ELR (cell line): ENCODE data around the gene TESK2.
"Not testable (repeated sequence)": the region's sequence is repeated elsewhere in the genome, so short reads cannot be mapped to it uniquely, and the experiment has no call there.

Experiments used
- DNase-seq: peaks from one replicate; pipeline ENCODE4 v3.0.0-alpha.2; 2015; ENCODE audit warnings: low read depth

Gene TESK2

GRCh38 chr1:45490626-45491486 lies at the start of gene TESK2:
Gene TESK2, minus strand, starts transcription at chr1:45491163. Its CDS starts 33,378 bp downstream, at chr1:45457785.
- DNase-seq: peak; percentile 100

- DNase-seq: no peak
Observed at GRCh38 chr1:45536886-45537285, 45.9 kb upstream of the TESK2 start.

DNA sequence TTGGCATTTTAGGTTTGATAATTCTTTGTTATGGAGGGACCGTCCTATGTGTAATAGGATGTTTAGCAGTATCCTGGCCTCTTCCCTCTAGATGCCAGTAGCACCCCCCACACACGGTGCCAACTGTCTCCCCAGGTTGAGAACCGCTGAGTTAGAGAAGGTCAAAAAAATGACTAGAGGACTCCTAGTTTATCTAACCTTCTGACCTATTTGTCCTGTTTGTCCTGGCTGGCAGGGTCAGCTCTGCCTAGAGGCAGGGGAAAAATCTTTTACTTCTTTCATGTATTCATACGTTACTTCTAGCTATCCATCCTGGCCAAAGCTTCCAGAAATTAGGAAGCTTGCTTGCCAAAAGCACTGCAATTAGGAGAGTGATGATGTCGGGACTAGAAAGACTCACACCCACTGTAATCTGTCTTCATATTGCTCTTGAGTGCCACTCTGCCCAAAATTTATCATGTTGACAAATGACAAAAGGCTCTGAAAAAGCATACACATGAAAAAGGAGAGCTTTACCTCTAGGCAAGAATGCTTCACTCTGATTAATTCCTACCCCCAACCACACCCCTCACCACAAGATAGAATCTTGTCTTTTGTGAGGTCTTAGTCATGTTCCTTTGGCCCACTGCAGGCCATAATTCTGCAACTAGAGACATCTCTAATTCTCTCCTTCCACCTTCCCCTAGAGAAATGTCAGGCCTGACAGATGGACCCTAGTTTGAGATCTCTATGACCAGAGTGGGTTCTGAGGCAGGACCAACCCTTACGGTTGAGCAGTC lies 45.2 kb upstream of the TESK2 start:
- no peak for DNase-seq

GRCh38 chr1:45531873-45532272 lies 40.9 kb upstream of the TESK2 start:
- DNase-seq: no peak

- DNase-seq: no peak
Observed at GRCh38 chr1:45530632-45531135, 39.7 kb upstream of the TESK2 start.

GRCh38 chr1:45526135-45526644 lies 35.2 kb upstream of the TESK2 start:
- DNase-seq: no peak

GRCh38 chr1:45523975-45524374 lies 33.0 kb upstream of the TESK2 start:
- not testable (repeated sequence) for DNase-seq

GRCh38 chr1:45523516-45523915 lies 32.6 kb upstream of the TESK2 start:
- not testable (repeated sequence) for DNase-seq

DNA sequence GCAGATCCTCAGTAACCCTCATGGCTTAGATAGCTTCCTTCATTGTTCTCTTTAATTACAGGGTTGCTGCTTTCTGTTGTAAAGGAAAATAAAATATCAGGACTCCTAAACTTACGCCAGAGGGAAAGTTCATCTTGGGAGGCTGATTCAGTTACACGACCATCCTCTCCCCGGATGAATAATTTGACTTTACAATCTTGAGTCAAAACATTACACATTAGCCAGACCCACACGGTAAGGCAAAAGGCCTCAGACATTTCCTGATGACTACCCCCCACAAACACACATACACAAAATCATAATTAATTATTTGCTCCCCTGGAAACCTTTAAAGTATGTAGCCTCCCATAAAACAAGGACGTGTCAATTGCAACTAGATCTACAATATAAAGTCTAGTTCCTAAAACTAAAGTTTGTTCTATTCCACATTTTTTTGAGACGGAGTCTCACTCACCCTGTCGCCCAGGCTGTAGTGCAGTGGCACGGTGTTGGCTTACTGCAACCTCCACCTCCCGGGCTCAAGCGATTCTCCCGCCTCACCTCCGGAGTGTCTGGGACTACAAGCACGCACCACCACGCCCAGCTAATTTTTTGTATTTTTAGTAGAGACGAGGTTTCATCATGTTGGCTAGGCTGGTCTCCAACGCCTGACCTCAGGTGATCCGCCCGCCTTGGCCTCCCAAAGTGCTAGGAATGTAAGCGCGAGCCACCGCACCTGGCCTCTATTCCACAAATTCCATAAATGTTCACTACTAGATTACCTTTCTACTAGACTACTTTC lies 31.6 kb upstream of the TESK2 start:
- peak; percentile 81 for DNase-seq

GRCh38 chr1:45521413-45522323 lies 30.7 kb upstream of the TESK2 start, which contains the start of gene PRDX1:
Gene PRDX1, minus strand, starts transcription at chr1:45521884. Its CDS starts 2,841 bp downstream, at chr1:45519043.
- DNase-seq: peak; percentile 96

GRCh38 chr1:45519774-45520173 lies 28.8 kb upstream of the TESK2 start:
- DNase-seq: not testable (repeated sequence)

- DNase-seq: no peak
Observed at GRCh38 chr1:45518910-45519309, 27.9 kb upstream of the TESK2 start.

GRCh38 chr1:45518366-45518765 lies 27.4 kb upstream of the TESK2 start:
- not testable (repeated sequence) for DNase-seq

DNA sequence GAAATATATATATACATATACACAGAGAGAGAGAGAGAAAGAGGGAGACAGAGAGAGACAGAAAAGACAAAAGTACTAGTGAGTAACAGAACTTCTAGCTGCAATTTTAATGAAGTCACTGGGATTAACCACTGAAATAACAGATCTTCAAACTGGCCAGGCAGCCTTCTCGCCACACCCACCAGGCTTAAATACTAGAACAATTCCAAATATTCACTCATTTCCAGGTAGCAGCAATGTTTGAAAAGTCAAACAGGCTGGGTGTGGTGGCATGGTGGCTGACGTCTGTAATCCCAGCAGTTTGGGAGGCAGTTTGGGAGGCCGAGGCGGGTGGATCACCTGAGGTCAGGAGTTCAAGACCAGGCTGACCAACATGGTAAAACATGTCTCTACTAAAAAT lies 25.5 kb upstream of the TESK2 start:
- no peak for DNase-seq

GRCh38 chr1:45516036-45516435 lies 25.1 kb upstream of the TESK2 start:
- DNase-seq: no peak

GRCh38 chr1:45513532-45514260 lies 22.7 kb upstream of the TESK2 start:
- DNase-seq: not testable (repeated sequence)

- peak; percentile 82 for DNase-seq
Observed at GRCh38 chr1:45512641-45513054, 21.7 kb upstream of the TESK2 start.

- DNase-seq: no peak
Observed at GRCh38 chr1:45510972-45511527, 20.1 kb upstream of the TESK2 start.
